DMS114 treated with DMSO at 0.1 percent for 48 hours (cell line): Measurements from ENCODE around the gene LCN9.

Source experiments
- DNase-seq: peaks from one replicate; lab custom pipeline; 2025; ENCODE audit not compliant: unreplicated experiment; lab: John Stamatoyannopoulos, UW

LCN9 gene

GRCh38 chr9:135696446-135696845 is 33.3 kb downstream of the LCN9 start:
- no peak for DNase-seq

GRCh38 chr9:135697226-135697625 is 34.1 kb downstream of the LCN9 start:
- no peak for DNase-seq

- DNase-seq = no peak
Measured at GRCh38 chr9:135698236-135698635, 35.1 kb downstream of the LCN9 start.

- no peak for DNase-seq
Measured at GRCh38 chr9:135698767-135699166, 35.7 kb downstream of the LCN9 start.

GRCh38 chr9:135699440-135699839 is 36.3 kb downstream of the LCN9 start, which contains the start of gene SOHLH1:
SOHLH1 (minus strand) TSS chr9:135699481; CDS start chr9:135699467, 14 bp downstream.
- DNase-seq = no peak

- no peak for DNase-seq
Measured at GRCh38 chr9:135700525-135700924, 37.4 kb downstream of the LCN9 start.

GRCh38 chr9:135701067-135701958 is 38.2 kb downstream of the LCN9 start:
- no peak for DNase-seq

- DNase-seq = peak; percentile 10
Measured at GRCh38 chr9:135701959-135702721, 39.0 kb downstream of the LCN9 start, which contains the start of gene KCNT1. KCNT1 (plus strand) TSS chr9:135702185; CDS start chr9:135702259, 74 bp downstream.

- DNase-seq = no peak
Measured at GRCh38 chr9:135703726-135704125, 40.6 kb downstream of the LCN9 start.

GRCh38 chr9:135704483-135704882 is 41.4 kb downstream of the LCN9 start:
- DNase-seq = no peak

- no peak for DNase-seq
Measured at GRCh38 chr9:135705376-135705775, 42.3 kb downstream of the LCN9 start.

- no peak for DNase-seq
Measured at GRCh38 chr9:135706288-135706687, 43.2 kb downstream of the LCN9 start.

GRCh38 chr9:135707252-135708138 is 44.4 kb downstream of the LCN9 start:
- DNase-seq = no peak

- no peak for DNase-seq
Measured at GRCh38 chr9:135708164-135708563, 45.1 kb downstream of the LCN9 start.

- DNase-seq = no peak
Measured at GRCh38 chr9:135711391-135711790, 48.3 kb downstream of the LCN9 start.

GRCh38 chr9:135711881-135712280 is 48.8 kb downstream of the LCN9 start:
- DNase-seq = no peak

GRCh38 chr9:135712613-135713295 is 49.6 kb downstream of the LCN9 start:
- no peak for DNase-seq

- no peak for DNase-seq
Measured at GRCh38 chr9:135714242-135715055, 51.3 kb downstream of the LCN9 start.

GRCh38 chr9:135715056-135715595 is 52.0 kb downstream of the LCN9 start:
- DNase-seq = no peak
